HEK293 (cell line): ENCODE measurements around the gene TAF1B.

Experiments used
- CTCF ChIA-PET: fragments of 350-600 bp; formaldehyde crosslinking; extraction: SDS; loops from one replicate; lab custom pipeline; 2021; ENCODE audit warnings: antibody characterized with exemption; lab: Yijun Ruan, JAX
- POLR2A ChIA-PET: fragments of 300-600 bp; formaldehyde crosslinking; extraction: SDS; loops from one replicate; lab custom pipeline; 2020; ENCODE audit warnings: antibody characterized with exemption, inconsistent platforms; lab: Yijun Ruan, JAX
- H3K27ac ChIP-seq: fragments of 200-500 bp; sonication (Bioruptor generic); 2 replicates; pipeline ENCODE4 v1.5.1; 2014; ENCODE audit warnings: low read depth, low read length, control low read depth, inconsistent platforms; ENCODE audit errors: extremely low read depth
- H3K36me3 ChIP-seq, 2 experiments: fragments of 200-500 bp in 1 of 2; sonication (Bioruptor generic) in 1 of 2; 1 replicate in 1 of 2; 2 replicates in 1 of 2; pipeline ENCODE4 v1.5.1; 2014 to 2017; ENCODE audit warnings: inconsistent platforms in 2 of 2, low read length in 2 of 2; ENCODE audit not compliant: control insufficient read depth in 2 of 2, insufficient read depth in 1 of 2
- H3K4me1 ChIP-seq: fragments of 200-500 bp; sonication (Bioruptor generic); 2 replicates; pipeline ENCODE4 v1.5.1; 2014; ENCODE audit warnings: mild to moderate bottlenecking, low read length, inconsistent platforms; ENCODE audit not compliant: control insufficient read depth, insufficient read depth
- H3K4me3 ChIP-seq: 2 replicates; pipeline ENCODE4 v1.5.1; 2011; ENCODE audit warnings: low read depth, mild to moderate bottlenecking, control low read depth, low read length, moderate library complexity
- H3K9me3 ChIP-seq: fragments of 200-500 bp; sonication (Bioruptor generic); 2 replicates; pipeline ENCODE4 v1.5.1; 2014; ENCODE audit warnings: low read depth, low read length, inconsistent platforms; ENCODE audit not compliant: control insufficient read depth, insufficient read depth
- GLIS1 ChIP-seq: fragments of 450-650 bp; formaldehyde crosslinking; IDR thresholded peaks from 2 replicates; pipeline ENCODE4 v1.5.1; 2016; ENCODE audit warnings: missing biosample characterization, missing genetic modification characterization
- KLF9 ChIP-seq: fragments of 450-650 bp; formaldehyde crosslinking; IDR thresholded peaks from 2 replicates; pipeline ENCODE4 v1.5.1; 2016; ENCODE audit warnings: missing biosample characterization, missing genetic modification characterization, low read depth
- YY2 ChIP-seq: fragments of 450-650 bp; formaldehyde crosslinking; IDR thresholded peaks from 2 replicates; pipeline ENCODE4 v1.5.1; 2016; ENCODE audit warnings: missing biosample characterization, missing genetic modification characterization
- ZFP3 ChIP-seq: fragments of 450-650 bp; formaldehyde crosslinking; IDR thresholded peaks from 2 replicates; pipeline ENCODE4 v1.5.1; 2016; ENCODE audit warnings: low read depth, missing biosample characterization, missing genetic modification characterization
- ZNF202 ChIP-seq: fragments of 450-650 bp; formaldehyde crosslinking; IDR thresholded peaks from 2 replicates; pipeline ENCODE4 v1.5.1; 2016; ENCODE audit warnings: missing biosample characterization, missing genetic modification characterization, borderline replicate concordance
- ZNF274 ChIP-seq, 2 experiments: fragments of 200-500 bp in 1 of 2; fragments of 450-650 bp in 1 of 2; sonication (Bioruptor generic) in 1 of 2; formaldehyde crosslinking in 1 of 2; IDR thresholded peaks; 2 replicates each; pipeline versions ENCODE4 v1.5.1 to v1.6.1; 2014 to 2016; ENCODE audit warnings: borderline replicate concordance in 1 of 2, inconsistent platforms in 1 of 2, low read length in 1 of 2, missing biosample characterization in 1 of 2, missing genetic modification characterization in 1 of 2
- ZNF354C ChIP-seq: fragments of 450-650 bp; formaldehyde crosslinking; IDR thresholded peaks from 2 replicates; pipeline ENCODE4 v1.5.1; 2016; ENCODE audit warnings: missing biosample characterization, missing genetic modification characterization, low read depth, borderline replicate concordance
- ZNF394 ChIP-seq: fragments of 450-650 bp; formaldehyde crosslinking; IDR thresholded peaks from 2 replicates; pipeline ENCODE4 v1.5.1; 2016; ENCODE audit warnings: missing biosample characterization, missing genetic modification characterization, mild to moderate bottlenecking, moderate library complexity, borderline replicate concordance
- ZNF404 ChIP-seq: fragments of 450-650 bp; formaldehyde crosslinking; IDR thresholded peaks from 2 replicates; pipeline ENCODE4 v1.5.1; 2017; ENCODE audit warnings: missing biosample characterization, missing genetic modification characterization
- ZNF433 ChIP-seq: fragments of 450-650 bp; formaldehyde crosslinking; IDR thresholded peaks from 2 replicates; pipeline ENCODE4 v1.5.1; 2016; ENCODE audit warnings: missing biosample characterization, missing genetic modification characterization, low read depth
- ZNF510 ChIP-seq: fragments of 450-650 bp; formaldehyde crosslinking; IDR thresholded peaks from 2 replicates; pipeline ENCODE4 v1.5.1; 2018; ENCODE audit warnings: mild to moderate bottlenecking, missing genetic modification characterization, missing biosample characterization; ENCODE audit not compliant: insufficient replicate concordance
- ZNF529 ChIP-seq: fragments of 450-650 bp; formaldehyde crosslinking; IDR thresholded peaks from 2 replicates; pipeline ENCODE4 v1.5.1; 2017; ENCODE audit warnings: missing genetic modification characterization, missing biosample characterization; ENCODE audit not compliant: insufficient replicate concordance
- ZNF549 ChIP-seq: fragments of 450-650 bp; IDR thresholded peaks from 2 replicates; pipeline ENCODE4 v1.5.1; 2018; ENCODE audit warnings: missing biosample characterization, missing genetic modification characterization, mild to moderate bottlenecking, inconsistent platforms, moderate library complexity
- ZNF596 ChIP-seq: fragments of 450-650 bp; IDR thresholded peaks from 2 replicates; pipeline ENCODE4 v1.5.0; 2018; ENCODE audit warnings: missing biosample characterization, mild to moderate bottlenecking, missing genetic modification characterization, moderate library complexity
- ZNF747 ChIP-seq: fragments of 450-650 bp; formaldehyde crosslinking; IDR thresholded peaks from 2 replicates; pipeline ENCODE4 v1.5.1; 2016; ENCODE audit warnings: missing biosample characterization, missing genetic modification characterization
- ZNF777 ChIP-seq: fragments of 450-650 bp; formaldehyde crosslinking; IDR thresholded peaks from 2 replicates; pipeline ENCODE4 v1.5.1; 2017; ENCODE audit warnings: missing biosample characterization, missing genetic modification characterization, borderline replicate concordance
- ZSCAN16 ChIP-seq: fragments of 450-650 bp; formaldehyde crosslinking; IDR thresholded peaks from 2 replicates; pipeline ENCODE4 v1.5.1; 2016; ENCODE audit warnings: missing biosample characterization, missing genetic modification characterization
- ZSCAN30 ChIP-seq: fragments of 450-650 bp; IDR thresholded peaks from 2 replicates; pipeline ENCODE4 v1.5.1; 2018; ENCODE audit warnings: missing biosample characterization, mild to moderate bottlenecking, missing genetic modification characterization, moderate library complexity
- TF ChIP-seq, protein P1 (sequence below): fragments of 450-650 bp; formaldehyde crosslinking; IDR thresholded peaks from 2 replicates; pipeline ENCODE4 v1.5.1; 2017; ENCODE audit warnings: missing biosample characterization, missing genetic modification characterization
- TF ChIP-seq, protein P2 (sequence below): fragments of 450-650 bp; formaldehyde crosslinking; IDR thresholded peaks from 2 replicates; pipeline ENCODE4 v1.5.1; 2016; ENCODE audit warnings: missing biosample characterization, missing genetic modification characterization
- TF ChIP-seq, protein P3 (sequence below): fragments of 450-650 bp; formaldehyde crosslinking; IDR thresholded peaks from 2 replicates; pipeline ENCODE4 v1.5.1; 2017; ENCODE audit warnings: missing biosample characterization, missing genetic modification characterization
- TF ChIP-seq, protein P4 (sequence below): fragments of 450-650 bp; formaldehyde crosslinking; IDR thresholded peaks from 2 replicates; pipeline ENCODE4 v1.5.1; 2016; ENCODE audit warnings: missing biosample characterization, missing genetic modification characterization
- TF ChIP-seq, protein P5 (sequence below): fragments of 450-650 bp; formaldehyde crosslinking; IDR thresholded peaks from 2 replicates; pipeline ENCODE4 v1.5.1; 2016; ENCODE audit warnings: missing biosample characterization, missing genetic modification characterization, low read depth
- TF ChIP-seq, protein P6 (sequence below): fragments of 450-650 bp; formaldehyde crosslinking; IDR thresholded peaks from 2 replicates; pipeline ENCODE4 v1.5.1; 2016; ENCODE audit warnings: missing biosample characterization, missing genetic modification characterization

The TAF1B gene

DNA sequence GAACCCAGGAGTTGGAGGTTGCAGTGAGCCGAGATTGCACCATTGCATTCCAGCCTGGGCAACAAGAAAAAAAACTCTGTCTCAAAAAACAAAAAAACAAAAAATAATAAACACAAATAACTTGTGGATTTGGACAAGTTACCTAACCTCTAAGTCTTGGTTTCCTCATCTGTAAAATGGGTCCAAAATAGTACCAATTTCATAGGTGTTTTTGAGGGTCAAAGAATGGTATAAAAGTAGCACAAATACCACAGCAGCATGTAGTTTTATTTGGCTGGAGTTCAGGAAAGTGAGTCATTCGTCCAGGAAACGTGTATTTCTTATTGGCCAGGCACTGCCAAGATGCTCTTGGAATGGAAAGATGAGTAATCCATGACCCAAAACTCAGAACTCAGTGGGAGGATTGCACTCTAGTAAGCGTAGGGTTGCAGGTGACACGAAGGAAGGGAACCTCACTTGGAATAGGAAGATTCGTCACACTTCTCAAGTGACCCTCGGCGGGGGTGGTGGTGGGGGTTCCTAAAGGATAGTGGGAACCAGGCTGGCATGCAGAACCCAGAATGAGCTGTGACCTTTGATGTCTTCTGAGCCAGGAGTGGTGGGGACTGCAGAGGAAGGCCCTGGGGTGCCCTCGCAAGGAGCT, 132.7 kb downstream of the TAF1B start (continued):
- TF ChIP-seq ZNF274 (IDR thresholded peaks at IDR 0.05; ENCODE audit: low read length), result no peak
- TF ChIP-seq ZNF274 (tag by site-specific recombination; IDR thresholded peaks at IDR 0.05; ENCODE audit: borderline replicate concordance), result no peak
- TF ChIP-seq ZNF777 (tag by site-specific recombination), result no peak
- no peak for TF ChIP-seq ZSCAN30
- TF ChIP-seq, protein P1, sequence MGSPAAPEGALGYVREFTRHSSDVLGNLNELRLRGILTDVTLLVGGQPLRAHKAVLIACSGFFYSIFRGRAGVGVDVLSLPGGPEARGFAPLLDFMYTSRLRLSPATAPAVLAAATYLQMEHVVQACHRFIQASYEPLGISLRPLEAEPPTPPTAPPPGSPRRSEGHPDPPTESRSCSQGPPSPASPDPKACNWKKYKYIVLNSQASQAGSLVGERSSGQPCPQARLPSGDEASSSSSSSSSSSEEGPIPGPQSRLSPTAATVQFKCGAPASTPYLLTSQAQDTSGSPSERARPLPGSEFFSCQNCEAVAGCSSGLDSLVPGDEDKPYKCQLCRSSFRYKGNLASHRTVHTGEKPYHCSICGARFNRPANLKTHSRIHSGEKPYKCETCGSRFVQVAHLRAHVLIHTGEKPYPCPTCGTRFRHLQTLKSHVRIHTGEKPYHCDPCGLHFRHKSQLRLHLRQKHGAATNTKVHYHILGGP (tag by site-specific recombination), result peak; percentile 73
- no peak for TF ChIP-seq ZNF404 (tag by site-specific recombination)
- TF ChIP-seq, protein P2, sequence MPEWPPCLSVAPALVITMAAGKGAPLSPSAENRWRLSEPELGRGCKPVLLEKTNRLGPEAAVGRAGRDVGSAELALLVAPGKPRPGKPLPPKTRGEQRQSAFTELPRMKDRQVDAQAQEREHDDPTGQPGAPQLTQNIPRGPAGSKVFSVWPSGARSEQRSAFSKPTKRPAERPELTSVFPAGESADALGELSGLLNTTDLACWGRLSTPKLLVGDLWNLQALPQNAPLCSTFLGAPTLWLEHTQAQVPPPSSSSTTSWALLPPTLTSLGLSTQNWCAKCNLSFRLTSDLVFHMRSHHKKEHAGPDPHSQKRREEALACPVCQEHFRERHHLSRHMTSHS (tag by site-specific recombination), result no peak
- peak; percentile 38; the same call in 1 of the 2 replicates for TF ChIP-seq ZNF394
- no peak for TF ChIP-seq ZNF510 (tag by site-specific recombination)
- TF ChIP-seq, protein P3, sequence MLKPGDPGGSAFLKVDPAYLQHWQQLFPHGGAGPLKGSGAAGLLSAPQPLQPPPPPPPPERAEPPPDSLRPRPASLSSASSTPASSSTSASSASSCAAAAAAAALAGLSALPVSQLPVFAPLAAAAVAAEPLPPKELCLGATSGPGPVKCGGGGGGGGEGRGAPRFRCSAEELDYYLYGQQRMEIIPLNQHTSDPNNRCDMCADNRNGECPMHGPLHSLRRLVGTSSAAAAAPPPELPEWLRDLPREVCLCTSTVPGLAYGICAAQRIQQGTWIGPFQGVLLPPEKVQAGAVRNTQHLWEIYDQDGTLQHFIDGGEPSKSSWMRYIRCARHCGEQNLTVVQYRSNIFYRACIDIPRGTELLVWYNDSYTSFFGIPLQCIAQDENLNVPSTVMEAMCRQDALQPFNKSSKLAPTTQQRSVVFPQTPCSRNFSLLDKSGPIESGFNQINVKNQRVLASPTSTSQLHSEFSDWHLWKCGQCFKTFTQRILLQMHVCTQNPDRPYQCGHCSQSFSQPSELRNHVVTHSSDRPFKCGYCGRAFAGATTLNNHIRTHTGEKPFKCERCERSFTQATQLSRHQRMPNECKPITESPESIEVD (tag by site-specific recombination), result peak; percentile 89

DNA sequence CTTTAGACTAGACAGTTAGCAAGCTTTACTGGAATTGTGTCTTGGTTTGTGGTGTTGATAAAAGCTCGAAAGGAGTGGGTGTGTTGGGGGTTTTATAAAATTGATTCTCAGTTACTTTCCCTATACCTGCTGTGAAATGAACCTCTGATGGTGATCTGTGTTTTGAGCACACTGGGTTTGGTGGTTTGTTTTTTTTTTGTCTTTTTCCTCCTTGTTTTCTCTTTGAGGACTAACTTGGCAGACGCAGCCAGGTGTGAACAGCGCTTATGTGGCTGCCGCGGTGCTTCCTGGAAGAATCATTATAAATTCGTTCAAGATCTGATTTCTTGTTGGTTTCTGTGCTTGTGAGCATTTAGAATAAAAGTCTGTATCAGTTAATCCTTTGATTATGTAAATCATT, 136.7 kb downstream of the TAF1B start:
- H3K36me3 ChIP-seq, result peaks cover 10 to 14% of the 10 kb centered on the region in 2 experiments; a peak in 2 of 3 replicates
- ChIA-PET POLR2A (no interaction called here), CTCF (no interaction called here)
- H3K27ac ChIP-seq, result no peak overlapping the region
- peaks cover 3% of the 10 kb centered on the region; the same call in 1 of the 2 replicates for H3K4me1 ChIP-seq
- no peaks in the 10 kb centered on the region for H3K9me3 ChIP-seq
- no peak overlapping the region for H3K4me3 ChIP-seq
- TF ChIP-seq, protein P4, sequence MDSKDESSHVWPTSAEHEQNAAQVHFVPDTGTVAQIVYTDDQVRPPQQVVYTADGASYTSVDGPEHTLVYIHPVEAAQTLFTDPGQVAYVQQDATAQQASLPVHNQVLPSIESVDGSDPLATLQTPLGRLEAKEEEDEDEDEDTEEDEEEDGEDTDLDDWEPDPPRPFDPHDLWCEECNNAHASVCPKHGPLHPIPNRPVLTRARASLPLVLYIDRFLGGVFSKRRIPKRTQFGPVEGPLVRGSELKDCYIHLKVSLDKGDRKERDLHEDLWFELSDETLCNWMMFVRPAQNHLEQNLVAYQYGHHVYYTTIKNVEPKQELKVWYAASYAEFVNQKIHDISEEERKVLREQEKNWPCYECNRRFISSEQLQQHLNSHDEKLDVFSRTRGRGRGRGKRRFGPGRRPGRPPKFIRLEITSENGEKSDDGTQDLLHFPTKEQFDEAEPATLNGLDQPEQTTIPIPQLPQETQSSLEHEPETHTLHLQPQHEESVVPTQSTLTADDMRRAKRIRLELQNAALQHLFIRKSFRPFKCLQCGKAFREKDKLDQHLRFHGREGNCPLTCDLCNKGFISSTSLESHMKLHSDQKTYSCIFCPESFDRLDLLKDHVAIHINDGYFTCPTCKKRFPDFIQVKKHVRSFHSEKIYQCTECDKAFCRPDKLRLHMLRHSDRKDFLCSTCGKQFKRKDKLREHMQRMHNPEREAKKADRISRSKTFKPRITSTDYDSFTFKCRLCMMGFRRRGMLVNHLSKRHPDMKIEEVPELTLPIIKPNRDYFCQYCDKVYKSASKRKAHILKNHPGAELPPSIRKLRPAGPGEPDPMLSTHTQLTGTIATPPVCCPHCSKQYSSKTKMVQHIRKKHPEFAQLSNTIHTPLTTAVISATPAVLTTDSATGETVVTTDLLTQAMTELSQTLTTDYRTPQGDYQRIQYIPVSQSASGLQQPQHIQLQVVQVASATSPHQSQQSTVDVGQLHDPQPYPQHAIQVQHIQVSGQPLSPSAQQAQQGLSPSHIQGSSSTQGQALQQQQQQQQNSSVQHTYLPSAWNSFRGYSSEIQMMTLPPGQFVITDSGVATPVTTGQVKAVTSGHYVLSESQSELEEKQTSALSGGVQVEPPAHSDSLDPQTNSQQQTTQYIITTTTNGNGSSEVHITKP (tag by site-specific recombination), result no peak
- TF ChIP-seq ZNF529 (no peak), ZNF433 (tag by site-specific recombination) (no peak), ZSCAN16 (tag by site-specific recombination) (no peak), ZFP3 (no peak), YY2 (tag by site-specific recombination) (no peak), ZNF549 (tag by site-specific recombination) (no peak), KLF9 (tag by site-specific recombination) (no peak), ZNF202 (no peak), ZNF747 (no peak), ZNF596 (tag by site-specific recombination) (no peak), ZNF354C (tag by site-specific recombination) (no peak), GLIS1 (tag by site-specific recombination) (no peak)
- TF ChIP-seq, protein P5, sequence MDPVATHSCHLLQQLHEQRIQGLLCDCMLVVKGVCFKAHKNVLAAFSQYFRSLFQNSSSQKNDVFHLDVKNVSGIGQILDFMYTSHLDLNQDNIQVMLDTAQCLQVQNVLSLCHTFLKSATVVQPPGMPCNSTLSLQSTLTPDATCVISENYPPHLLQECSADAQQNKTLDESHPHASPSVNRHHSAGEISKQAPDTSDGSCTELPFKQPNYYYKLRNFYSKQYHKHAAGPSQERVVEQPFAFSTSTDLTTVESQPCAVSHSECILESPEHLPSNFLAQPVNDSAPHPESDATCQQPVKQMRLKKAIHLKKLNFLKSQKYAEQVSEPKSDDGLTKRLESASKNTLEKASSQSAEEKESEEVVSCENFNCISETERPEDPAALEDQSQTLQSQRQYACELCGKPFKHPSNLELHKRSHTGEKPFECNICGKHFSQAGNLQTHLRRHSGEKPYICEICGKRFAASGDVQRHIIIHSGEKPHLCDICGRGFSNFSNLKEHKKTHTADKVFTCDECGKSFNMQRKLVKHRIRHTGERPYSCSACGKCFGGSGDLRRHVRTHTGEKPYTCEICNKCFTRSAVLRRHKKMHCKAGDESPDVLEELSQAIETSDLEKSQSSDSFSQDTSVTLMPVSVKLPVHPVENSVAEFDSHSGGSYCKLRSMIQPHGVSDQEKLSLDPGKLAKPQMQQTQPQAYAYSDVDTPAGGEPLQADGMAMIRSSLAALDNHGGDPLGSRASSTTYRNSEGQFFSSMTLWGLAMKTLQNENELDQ (tag by site-specific recombination), result no peak
- TF ChIP-seq, protein P6, sequence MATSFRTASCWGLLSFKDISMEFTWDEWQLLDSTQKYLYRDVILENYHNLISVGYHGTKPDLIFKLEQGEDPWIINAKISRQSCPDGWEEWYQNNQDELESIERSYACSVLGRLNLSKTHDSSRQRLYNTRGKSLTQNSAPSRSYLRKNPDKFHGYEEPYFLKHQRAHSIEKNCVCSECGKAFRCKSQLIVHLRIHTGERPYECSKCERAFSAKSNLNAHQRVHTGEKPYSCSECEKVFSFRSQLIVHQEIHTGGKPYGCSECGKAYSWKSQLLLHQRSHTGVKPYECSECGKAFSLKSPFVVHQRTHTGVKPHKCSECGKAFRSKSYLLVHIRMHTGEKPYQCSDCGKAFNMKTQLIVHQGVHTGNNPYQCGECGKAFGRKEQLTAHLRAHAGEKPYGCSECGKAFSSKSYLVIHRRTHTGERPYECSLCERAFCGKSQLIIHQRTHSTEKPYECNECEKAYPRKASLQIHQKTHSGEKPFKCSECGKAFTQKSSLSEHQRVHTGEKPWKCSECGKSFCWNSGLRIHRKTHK, result no peak
